ENCODE data around the gene TAC4.

The TAC4 gene

DNA sequence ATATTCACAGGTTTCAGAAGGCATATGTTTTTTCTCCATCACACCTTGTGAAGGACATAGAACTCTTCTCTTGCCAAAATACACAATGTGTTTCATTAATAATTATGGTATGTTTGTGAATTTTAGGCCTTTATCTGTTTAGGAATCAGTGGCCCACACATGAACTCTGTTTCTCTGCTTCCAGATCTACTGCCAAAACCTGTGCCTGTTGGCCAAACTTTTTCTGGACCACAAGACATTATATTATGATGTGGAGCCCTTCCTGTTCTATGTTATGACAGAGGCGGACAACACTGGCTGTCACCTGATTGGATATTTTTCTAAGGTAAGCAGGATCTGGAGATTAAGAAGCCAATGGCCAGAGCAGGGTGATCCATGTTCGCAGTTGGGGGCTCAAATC lies 26.4 kb downstream of the TAC4 start:
- TF ChIP-seq, protein P1, sequence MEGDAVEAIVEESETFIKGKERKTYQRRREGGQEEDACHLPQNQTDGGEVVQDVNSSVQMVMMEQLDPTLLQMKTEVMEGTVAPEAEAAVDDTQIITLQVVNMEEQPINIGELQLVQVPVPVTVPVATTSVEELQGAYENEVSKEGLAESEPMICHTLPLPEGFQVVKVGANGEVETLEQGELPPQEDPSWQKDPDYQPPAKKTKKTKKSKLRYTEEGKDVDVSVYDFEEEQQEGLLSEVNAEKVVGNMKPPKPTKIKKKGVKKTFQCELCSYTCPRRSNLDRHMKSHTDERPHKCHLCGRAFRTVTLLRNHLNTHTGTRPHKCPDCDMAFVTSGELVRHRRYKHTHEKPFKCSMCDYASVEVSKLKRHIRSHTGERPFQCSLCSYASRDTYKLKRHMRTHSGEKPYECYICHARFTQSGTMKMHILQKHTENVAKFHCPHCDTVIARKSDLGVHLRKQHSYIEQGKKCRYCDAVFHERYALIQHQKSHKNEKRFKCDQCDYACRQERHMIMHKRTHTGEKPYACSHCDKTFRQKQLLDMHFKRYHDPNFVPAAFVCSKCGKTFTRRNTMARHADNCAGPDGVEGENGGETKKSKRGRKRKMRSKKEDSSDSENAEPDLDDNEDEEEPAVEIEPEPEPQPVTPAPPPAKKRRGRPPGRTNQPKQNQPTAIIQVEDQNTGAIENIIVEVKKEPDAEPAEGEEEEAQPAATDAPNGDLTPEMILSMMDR (IDR thresholded peaks at IDR 0.05; ENCODE audit: extremely low read depth, missing control alignments): no peak
- DNase-seq (ENCODE audit: low spot score): no peak

DNA sequence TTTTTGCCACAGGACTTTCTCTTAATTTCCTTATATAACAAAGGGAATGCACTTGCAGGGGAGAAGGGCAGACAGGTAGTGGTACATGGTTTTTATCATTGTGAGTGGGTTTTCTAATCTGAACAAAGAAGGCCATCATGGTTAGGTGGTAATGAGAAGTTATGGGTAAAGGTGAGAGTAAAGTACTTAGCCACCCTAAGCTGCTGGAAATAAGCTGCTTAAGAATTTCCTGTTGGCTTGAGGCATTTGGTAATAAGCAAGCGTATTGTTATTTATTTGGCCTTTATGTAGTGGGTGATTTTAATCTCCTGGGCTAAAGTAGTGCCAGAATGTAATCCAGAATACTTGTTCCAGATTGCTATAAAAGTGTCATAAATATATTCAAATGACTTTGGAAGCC lies 27.1 kb downstream of the TAC4 start:
- TF ChIP-seq, protein P1 (IDR thresholded peaks at IDR 0.05; ENCODE audit: extremely low read depth, missing control alignments): no peak
- DNase-seq (ENCODE audit: low spot score): no peak

DNA sequence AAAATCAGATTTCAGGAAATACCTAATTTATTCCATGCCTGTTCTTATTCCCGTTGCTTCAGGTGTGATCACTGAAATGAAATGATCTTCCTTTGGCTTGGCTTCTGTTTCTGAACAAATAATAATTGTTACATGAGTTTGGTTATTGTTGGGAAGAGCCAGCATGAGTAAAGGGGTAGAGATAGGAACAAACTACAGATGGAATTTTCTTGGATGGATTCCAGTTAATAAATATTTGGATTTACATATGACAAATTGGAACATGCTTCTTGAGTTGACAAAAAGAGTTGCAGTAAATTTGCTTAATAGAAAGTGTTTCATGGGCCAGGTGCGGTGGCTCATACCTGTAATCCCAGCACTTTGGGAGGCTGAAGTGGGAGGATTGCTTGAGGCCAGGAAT lies 28.2 kb downstream of the TAC4 start:
- TF ChIP-seq, protein P1 (IDR thresholded peaks at IDR 0.05; ENCODE audit: extremely low read depth, missing control alignments): no peak
- DNase-seq (ENCODE audit: low spot score): no peak

DNA sequence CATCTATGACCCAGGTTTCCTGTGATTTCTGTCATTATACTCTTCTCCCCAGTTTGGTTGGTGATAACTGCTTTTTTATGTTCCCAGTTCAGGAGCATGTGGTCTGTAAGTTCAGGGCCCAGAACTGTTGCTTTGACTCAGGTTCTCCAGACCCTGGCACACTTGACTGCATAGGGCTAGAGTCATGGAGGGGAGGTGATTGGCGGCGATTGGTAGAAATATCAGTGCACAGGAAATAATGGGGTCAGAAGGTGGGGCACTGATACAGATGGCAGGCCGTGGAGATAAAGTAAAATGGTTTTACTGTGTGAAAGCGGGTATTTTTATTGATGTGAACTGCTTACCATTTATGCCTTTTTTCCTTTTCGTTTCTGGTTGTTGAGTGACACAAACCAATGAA lies 28.7 kb downstream of the TAC4 start:
- DNase-seq (ENCODE audit: low spot score): no peak
- TF ChIP-seq, protein P1 (IDR thresholded peaks at IDR 0.05; ENCODE audit: extremely low read depth, missing control alignments): no peak

DNA sequence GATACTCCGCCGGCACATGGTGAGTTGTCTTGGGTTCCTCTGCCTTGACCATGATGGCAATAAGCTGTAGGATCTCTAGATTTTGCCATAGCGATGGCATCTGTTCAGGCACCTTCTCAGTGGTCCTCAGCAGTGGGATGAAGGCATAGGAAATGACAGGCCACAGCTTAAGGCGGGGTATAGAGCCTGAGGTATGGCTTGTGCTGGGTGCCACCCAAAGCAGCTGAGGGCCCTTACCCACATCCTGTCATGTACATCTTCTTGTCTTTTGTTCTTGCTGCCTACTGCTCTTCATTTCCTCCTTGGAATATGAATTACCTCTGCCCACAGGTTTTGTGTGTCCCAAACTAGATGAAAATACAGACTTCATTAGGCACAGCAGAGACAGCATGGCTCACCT lies 29.9 kb downstream of the TAC4 start:
- TF ChIP-seq, protein P1 (IDR thresholded peaks at IDR 0.05; ENCODE audit: extremely low read depth, missing control alignments): no peak
- no peak for DNase-seq (ENCODE audit: low spot score)

DNA sequence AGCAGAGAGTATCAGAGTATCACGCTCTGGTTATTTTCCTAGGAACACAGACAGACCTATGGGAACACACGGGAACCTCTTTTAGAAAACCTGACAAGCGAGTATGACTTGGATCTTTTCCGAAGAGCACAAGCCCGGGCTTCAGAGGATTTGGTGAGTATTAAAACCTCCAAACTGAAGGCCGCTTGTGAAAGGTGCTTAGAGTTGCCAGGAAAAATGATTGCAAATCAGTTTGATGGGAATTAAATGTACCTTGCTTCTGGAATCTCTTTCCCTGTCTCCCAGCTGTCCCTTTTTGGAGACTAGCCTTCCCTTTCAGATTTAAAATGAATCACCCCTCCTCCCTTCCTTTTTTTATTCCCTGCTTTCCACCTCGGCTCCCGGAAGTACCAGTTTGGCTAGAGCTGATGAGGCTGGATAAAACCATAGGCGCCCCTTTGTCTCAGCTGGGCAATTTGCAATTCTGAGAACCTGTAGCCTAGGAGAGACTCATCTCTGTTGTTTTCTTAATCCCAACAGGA lies 32.0 kb downstream of the TAC4 start:
- TF ChIP-seq, protein P1 (IDR thresholded peaks at IDR 0.05; ENCODE audit: extremely low read depth, missing control alignments): no peak
- no peak for DNase-seq (ENCODE audit: low spot score)

DNA sequence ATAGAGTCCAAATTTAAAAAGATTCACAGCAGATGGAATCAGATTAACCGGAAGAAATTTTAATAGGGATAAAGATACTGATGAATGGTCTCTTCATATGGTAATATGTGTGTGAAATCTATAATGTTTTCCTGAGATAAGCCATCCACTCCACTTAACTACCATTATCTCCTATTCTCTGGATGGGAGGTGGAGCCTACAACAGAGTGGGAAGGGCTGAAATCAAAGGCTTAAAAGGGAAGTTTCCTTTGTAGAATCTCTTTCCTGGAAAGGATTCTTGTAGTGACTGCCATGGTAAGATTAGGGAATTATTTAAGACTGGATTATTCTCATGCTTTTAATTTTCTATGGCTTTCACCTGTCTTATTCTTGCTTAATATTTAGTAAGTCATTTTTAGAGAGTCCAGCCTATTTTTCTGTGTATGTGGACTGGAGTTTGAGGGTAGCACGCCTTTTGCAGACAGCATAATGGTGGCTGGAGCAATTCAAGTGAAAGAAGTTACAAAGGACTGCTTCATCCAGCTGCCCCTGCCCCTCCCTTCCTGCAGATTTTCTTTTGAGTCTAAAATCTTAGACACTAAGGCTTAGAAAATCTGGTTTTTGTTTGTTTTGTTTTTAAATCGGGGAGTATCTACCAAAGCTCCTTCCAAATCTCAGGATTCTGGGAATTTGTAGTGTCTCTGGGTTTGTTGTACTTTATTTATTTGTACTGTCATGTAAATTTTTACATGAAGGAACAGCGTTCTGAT lies 32.9 kb downstream of the TAC4 start:
- no peak for DNase-seq (ENCODE audit: low spot score)
- TF ChIP-seq, protein P1 (IDR thresholded peaks at IDR 0.05; ENCODE audit: extremely low read depth, missing control alignments): no peak

All from GM20000 (cell line).